GM18867 (cell line): Measurements from ENCODE around the gene CARS2.
"Not testable (repeated sequence)": the region's sequence is repeated elsewhere in the genome, so short reads cannot be mapped to it uniquely, and the experiment has no call there.

ENCODE experiments used
- ATAC-seq: cut with Tn5 transposase; IDR thresholded peaks from one replicate; pipeline ENCODE4 v1.9.1; 2021; ENCODE audit warnings: mild to moderate bottlenecking, moderate library complexity; ENCODE audit not compliant: unreplicated experiment

CARS2 gene

GRCh38 chr13:110620596-110620995, 85.3 kb downstream of the CARS2 start:
- ATAC-seq = no peak

- no peak for ATAC-seq
Observed at GRCh38 chr13:110618780-110619179, 87.1 kb downstream of the CARS2 start.

- no peak for ATAC-seq
Observed at GRCh38 chr13:110618167-110618566, 87.7 kb downstream of the CARS2 start.

- ATAC-seq = no peak
Observed at GRCh38 chr13:110617321-110618072, 88.4 kb downstream of the CARS2 start.

GRCh38 chr13:110616103-110617101, 89.5 kb downstream of the CARS2 start:
- ATAC-seq = peak; percentile 45

GRCh38 chr13:110615322-110616102, 90.4 kb downstream of the CARS2 start, which contains the start of gene NAXD:
NAXD (plus strand) TSS chr13:110615545; CDS start chr13:110615602, 57 bp downstream.
- peak; percentile 78 for ATAC-seq

GRCh38 chr13:110615005-110615321, 91.0 kb downstream of the CARS2 start:
- no peak for ATAC-seq

GRCh38 chr13:110610955-110611595, 94.8 kb downstream of the CARS2 start:
- peak; percentile 51 for ATAC-seq

GRCh38 chr13:110607675-110608224, 98.2 kb downstream of the CARS2 start:
- ATAC-seq = no peak

GRCh38 chr13:110606281-110606680, 99.6 kb downstream of the CARS2 start:
- ATAC-seq = not testable (repeated sequence)

- no peak for ATAC-seq
Observed at GRCh38 chr13:110605132-110605531, 100.8 kb downstream of the CARS2 start.

- no peak for ATAC-seq
Observed at GRCh38 chr13:110600980-110601379, 104.9 kb downstream of the CARS2 start.

- ATAC-seq = no peak
Observed at GRCh38 chr13:110600261-110600819, 105.6 kb downstream of the CARS2 start.

GRCh38 chr13:110597041-110597689, 108.8 kb downstream of the CARS2 start:
- no peak for ATAC-seq

- ATAC-seq = peak; percentile 85
Observed at GRCh38 chr13:110593430-110594130, 112.3 kb downstream of the CARS2 start.

GRCh38 chr13:110592665-110593064, 113.3 kb downstream of the CARS2 start:
- ATAC-seq = no peak
